Small intestine (tissue), 7 donors: Measurements from ENCODE around the gene GZMA. TPM values are rescaled to one million over a fixed set of nuclear protein-coding genes. Genes with fewer than 3 reads are reported as not detected.
"Not testable (repeated sequence)": the region's sequence is repeated elsewhere in the genome, so short reads cannot be mapped to it uniquely, and the experiment has no call there.

ENCODE experiments used
- DNase-seq, 2 donors: peaks; one replicate each; pipeline versions ENCODE4 v3.0.0 to v3.0.0-alpha.2; 2013
- FAIRE-seq: peaks from 2 replicates; lab custom pipeline; 2012; peaks lifted over from hg19 to GRCh38; lab: Jason Lieb, UNC
- H3K27ac ChIP-seq, 3 donors: one replicate each; pipeline ENCODE4 v1.5.1; 2013; ENCODE audit warnings: low read length in 2 of 3, mild to moderate bottlenecking in 2 of 3, control low read depth in 1 of 3, inconsistent platforms in 1 of 3, low read depth in 1 of 3, moderate library complexity in 1 of 3
- H3K27me3 ChIP-seq, 3 donors: one replicate each; pipeline ENCODE4 v1.6.1; 2013; ENCODE audit warnings: low read length in 3 of 3, inconsistent platforms in 1 of 3; ENCODE audit not compliant: control insufficient read depth in 3 of 3, insufficient read depth in 3 of 3
- H3K36me3 ChIP-seq, 3 donors: one replicate each; pipeline ENCODE4 v1.6.1; 2013; ENCODE audit warnings: low read length in 3 of 3, inconsistent platforms in 1 of 3, low read depth in 1 of 3, mild to moderate bottlenecking in 1 of 3, moderate library complexity in 1 of 3; ENCODE audit not compliant: control insufficient read depth in 3 of 3, insufficient read depth in 2 of 3
- H3K4me1 ChIP-seq, 3 donors: one replicate each; pipeline ENCODE4 v1.6.1; 2013; ENCODE audit warnings: low read length in 2 of 3, inconsistent platforms in 1 of 3, low read depth in 1 of 3, mild to moderate bottlenecking in 1 of 3, moderate library complexity in 1 of 3; ENCODE audit not compliant: control insufficient read depth in 3 of 3, insufficient read depth in 2 of 3
- H3K4me3 ChIP-seq, 3 donors: one replicate each; pipeline ENCODE4 v1.5.1; 2013; ENCODE audit warnings: low read length in 3 of 3, control low read depth in 1 of 3, inconsistent platforms in 1 of 3, low read depth in 1 of 3, mild to moderate bottlenecking in 1 of 3, moderate library complexity in 1 of 3
- H3K9me3 ChIP-seq, 2 donors: one replicate each; pipeline ENCODE4 v1.6.1; 2013; ENCODE audit warnings: low read depth in 1 of 2, low read length in 1 of 2; ENCODE audit not compliant: control insufficient read depth in 2 of 2, insufficient read depth in 1 of 2
- WGBS, 3 donors: extraction: QIAGEN DNeasy Blood & Tissue Kit; methylation state at CpG; one replicate each; pipeline ENCODE4 v1.1.7; 2013; 5-methylcytosine and 5-hydroxymethylcytosine counted together
- polyA plus RNA-seq, 4 donors: library from polyadenylated mRNA; stranded (reverse) in 3 of 4; unstranded in 1 of 4; fragments of 200-250 nt in 3 of 4; fragments of 120-200 nt in 1 of 4; gene quantifications; one replicate each; pipeline versions ENCODE4 v1.2.1 to v1.2.3, GENCODE V29; 2013
- donor health status: healthy with polysubstance abuse.
- donor health status: control.
- donor health status: control.
- donor health status: Bipolar disorder and iron deficiency.
- donor health status: healthy.

GZMA gene
- polyA plus RNA-seq, 4 donors = 2.7 to 8.6 (median 4.6) TPM

- no peak overlapping the region for H3K27ac ChIP-seq
- no peak overlapping the region for H3K4me3 ChIP-seq
- no peaks in the 10 kb centered on the region for H3K9me3 ChIP-seq
- FAIRE-seq (no peak), DNase-seq (no peak)
- WGBS, 3 donors = 79 to 95% (median 88%) methylated on average over 1 of the region's 1 CpG
- H3K27me3 ChIP-seq = peaks cover 0 to 2% (median 0%) of the 10 kb centered on the region in 3 donors
- no peaks in the 10 kb centered on the region for H3K36me3 ChIP-seq
- H3K4me1 ChIP-seq = no peaks in the 10 kb centered on the region
These were observed 31.0 kb upstream of the GZMA start for GRCh38 chr5:55071413-55071812.

- H3K9me3 ChIP-seq = no peaks in the 10 kb centered on the region
- H3K27me3 ChIP-seq = peaks cover 0 to 2% (median 0%) of the 10 kb centered on the region in 3 donors
- no peak overlapping the region for H3K4me3 ChIP-seq
- DNase-seq (peak in 1 of 2 donors; percentile 51), FAIRE-seq (no peak)
- WGBS, 3 donors = 54 to 71% (median 59%) methylated on average over 2 of the region's 2 CpGs
- no peaks in the 10 kb centered on the region for H3K4me1 ChIP-seq
- H3K27ac ChIP-seq = no peak overlapping the region
- H3K36me3 ChIP-seq = no peaks in the 10 kb centered on the region
These were observed 29.8 kb upstream of the GZMA start for GRCh38 chr5:55072666-55073065.

GRCh38 chr5:55073211-55073610, 29.2 kb upstream of the GZMA start:
- DNase-seq = no peak
- Histone ChIP-seq H3K4me1 (no peaks in the 10 kb centered on the region), H3K36me3 (no peaks in the 10 kb centered on the region), H3K9me3 (no peaks in the 10 kb centered on the region), H3K27ac (no peak overlapping the region), H3K27me3 (peaks cover 0 to 2% (median 0%) of the 10 kb centered on the region in 3 donors), H3K4me3 (no peak overlapping the region)
- WGBS, 3 donors = 84 to 87% (median 87%) methylated on average over 3 of the region's 3 CpGs
- FAIRE-seq = no peak

- Histone ChIP-seq H3K4me3 (no peak overlapping the region), H3K9me3 (peaks cover 0 to 6% of the 10 kb centered on the region in 2 donors), H3K27me3 (no peaks in the 10 kb centered on the region), H3K36me3 (no peaks in the 10 kb centered on the region), H3K27ac (no peak overlapping the region), H3K4me1 (no peaks in the 10 kb centered on the region)
- FAIRE-seq (no peak), DNase-seq (no peak)
These were observed 20.9 kb upstream of the GZMA start for GRCh38 chr5:55081541-55081940.

- not testable (repeated sequence) for DNase-seq, H3K4me1 ChIP-seq, H3K27ac ChIP-seq, FAIRE-seq, H3K27me3 ChIP-seq, H3K4me3 ChIP-seq, H3K9me3 ChIP-seq, H3K36me3 ChIP-seq
- 66 to 86% (median 77%) methylated on average over 2 of the region's 2 CpGs for WGBS, 3 donors
These were observed 13.1 kb upstream of the GZMA start for GRCh38 chr5:55089301-55089700.

- H3K4me1 ChIP-seq, H3K27me3 ChIP-seq, H3K36me3 ChIP-seq, H3K4me3 ChIP-seq, H3K9me3 ChIP-seq, DNase-seq, H3K27ac ChIP-seq, FAIRE-seq: not testable (repeated sequence)
- 79 to 88% (median 87%) methylated on average over 6 of the region's 6 CpGs for WGBS, 3 donors
These were observed 11.4 kb upstream of the GZMA start for GRCh38 chr5:55091011-55091410.

- peak in 1 of 2 donors; percentile 31 for DNase-seq
- no peak for FAIRE-seq
These were observed 6.3 kb upstream of the GZMA start for GRCh38 chr5:55096182-55096581.

GRCh38 chr5:55096861-55097260, 5.6 kb upstream of the GZMA start:
- peaks cover 0 to 2% (median 0%) of the 10 kb centered on the region in 3 donors for H3K27me3 ChIP-seq
- peak in 1 of 2 donors; percentile 25 for DNase-seq
- no peaks in the 10 kb centered on the region for H3K4me1 ChIP-seq
- H3K4me3 ChIP-seq = no peak overlapping the region
- WGBS, 3 donors = 63 to 69% (median 66%) methylated on average over 6 of the region's 6 CpGs
- peak overlapping the region in 1 of 3 donors; percentile 66 for H3K27ac ChIP-seq
- no peak for FAIRE-seq
- H3K9me3 ChIP-seq = no peaks in the 10 kb centered on the region
- H3K36me3 ChIP-seq = no peaks in the 10 kb centered on the region

More at GRCh38 chr5:55096182-55096581, 6.3 kb upstream of the GZMA start:
- no peaks in the 10 kb centered on the region for H3K9me3 ChIP-seq
- peaks cover 0 to 3% (median 0%) of the 10 kb centered on the region in 3 donors for H3K27me3 ChIP-seq
- H3K36me3 ChIP-seq = no peaks in the 10 kb centered on the region
- H3K4me1 ChIP-seq = no peaks in the 10 kb centered on the region
- peak overlapping the region in 2 of 3 donors; percentile 17 to 66 for H3K27ac ChIP-seq
- no peak overlapping the region for H3K4me3 ChIP-seq
- WGBS, 3 donors = 66 to 87% (median 74%) methylated on average over 3 of the region's 3 CpGs

- FAIRE-seq, H3K27me3 ChIP-seq, H3K36me3 ChIP-seq, H3K27ac ChIP-seq, H3K4me3 ChIP-seq, H3K9me3 ChIP-seq, DNase-seq, H3K4me1 ChIP-seq: not testable (repeated sequence)
These were observed 1.3 kb upstream of the GZMA start for GRCh38 chr5:55101148-55101547.
